HepG2 (cell line): ENCODE results near the gene SLC13A3. TPM values are rescaled to one million over a fixed set of nuclear protein-coding genes. Genes with fewer than 3 reads are reported as not detected.

Experiments used
- ATAC-seq: fragments of 200-7000 bp; cut with Tn5 transposase; 3 replicates; pipeline ENCODE4 v1.9.1; 2020; ENCODE audit warnings: mild to moderate bottlenecking, moderate library complexity
- BruUV-seq: library from RNA; stranded (reverse); fragments of 400-500 nt; replicated peaks from 2 replicates; lab custom pipeline; 2021; lab: Mats Ljungman, UMichigan
- CTCF ChIA-PET: fragments of 300-600 bp; formaldehyde crosslinking; extraction: SDS; loops from one replicate; lab custom pipeline; 2021; ENCODE audit warnings: low total read pairs, inconsistent platforms, low intra/inter-chr PET ratio; lab: Yijun Ruan, JAX
- POLR2A ChIA-PET: fragments of 350-600 bp; sonication (Branson Sonifier 250); formaldehyde crosslinking; loops from one replicate; lab custom pipeline; 2020; ENCODE audit warnings: antibody characterized with exemption, inconsistent platforms; lab: Yijun Ruan, JAX
- DNase-seq: peaks from one replicate; pipeline ENCODE4 v3.0.0-alpha.2; 2015; ENCODE audit warnings: low spot score
- FAIRE-seq: peaks from 3 replicates; lab custom pipeline; 2011; peaks lifted over from hg19 to GRCh38; lab: Jason Lieb, UNC
- H2AFZ ChIP-seq: one replicate; pipeline ENCODE4 v1.6.1; 2011; ENCODE audit warnings: low read length, inconsistent platforms
- H3K27ac ChIP-seq: fragments of 300-600 bp; 3 replicates; pipeline ENCODE4 v1.8.0; 2011; ENCODE audit warnings: mixed run types, mild to moderate bottlenecking, mixed read lengths, low read length, inconsistent platforms; ENCODE audit not compliant: insufficient read depth; ENCODE audit errors: extremely low read length
- H3K27me3 ChIP-seq, 2 experiments: fragments of 200-600 bp in 1 of 2; 2 replicates in 1 of 2; 3 replicates in 1 of 2; pipeline versions ENCODE4 v1.6.0 to v1.8.0; 2011; ENCODE audit warnings: low read length in 2 of 2, mild to moderate bottlenecking in 2 of 2, moderate library complexity in 2 of 2, inconsistent platforms in 1 of 2; ENCODE audit not compliant: insufficient read depth in 2 of 2, control insufficient read depth in 1 of 2
- H3K36me3 ChIP-seq, 2 experiments: fragments of 200-600 bp in 1 of 2; replicated peaks in 1 of 2; 2 replicates in 1 of 2; 3 replicates in 1 of 2; pipeline versions ENCODE4 v1.5.1 to v1.8.0; 2011; ENCODE audit warnings: low read length in 2 of 2, inconsistent platforms in 1 of 2; ENCODE audit not compliant: insufficient read depth in 2 of 2, control insufficient read depth in 1 of 2
- H3K4me1 ChIP-seq: 2 replicates; pipeline ENCODE4 v1.5.1; 2012; ENCODE audit warnings: low read length, inconsistent platforms; ENCODE audit not compliant: insufficient read depth
- H3K4me2 ChIP-seq: 2 replicates; pipeline ENCODE4 v1.6.0; 2011; ENCODE audit warnings: low read depth, low read length, inconsistent platforms
- H3K4me3 ChIP-seq, 3 experiments: fragments of 200-600 bp in 1 of 3; sonication (generic), shearing (Covaris generic) in 1 of 3; replicated peaks in 1 of 3; 2 replicates each; pipeline ENCODE4 v1.5.1; 2011 to 2016; ENCODE audit warnings: low read length in 3 of 3, inconsistent platforms in 2 of 3, low read depth in 2 of 3, mild to moderate bottlenecking in 2 of 3, control low read depth in 1 of 3, mixed read lengths in 1 of 3; ENCODE audit not compliant: insufficient read depth in 1 of 3
- H3K79me2 ChIP-seq: one replicate; pipeline ENCODE4 v1.6.1; 2011; ENCODE audit warnings: low read length, inconsistent platforms; ENCODE audit not compliant: insufficient read depth
- H3K9ac ChIP-seq: 2 replicates; pipeline ENCODE4 v1.6.0; 2011; ENCODE audit warnings: mild to moderate bottlenecking, low read depth, low read length, inconsistent platforms; ENCODE audit not compliant: insufficient read depth
- H3K9me3 ChIP-seq: 2 replicates; pipeline ENCODE4 v1.5.1; 2012; ENCODE audit warnings: mild to moderate bottlenecking, low read length
- H4K20me1 ChIP-seq: 2 replicates; pipeline ENCODE4 v1.6.0; 2011; ENCODE audit warnings: inconsistent platforms, mild to moderate bottlenecking, low read length, moderate library complexity; ENCODE audit not compliant: insufficient read depth
- CTCF ChIP-seq: sonication (generic); formaldehyde crosslinking; IDR thresholded peaks from 2 replicates; pipeline ENCODE4 v1.5.0; 2020; ENCODE audit warnings: mild to moderate bottlenecking, missing genetic modification reagents, moderate library complexity
- MED1 ChIP-seq: sonication (generic); formaldehyde crosslinking; IDR thresholded peaks from 2 replicates; pipeline ENCODE4 v1.4.0; 2020; ENCODE audit warnings: missing genetic modification reagents
- MIXL1 ChIP-seq: IDR thresholded peaks from 2 replicates; pipeline ENCODE4 v1.6.1; 2016
- NFAT5 ChIP-seq: sonication (generic); formaldehyde crosslinking; IDR thresholded peaks from 2 replicates; pipeline ENCODE4 v1.4.0; 2020; ENCODE audit warnings: missing genetic modification reagents
- PPARG ChIP-seq: conservative IDR thresholded peaks from 2 replicates; pipeline ENCODE4 v1.6.1; 2016; ENCODE audit warnings: missing biosample characterization, missing genetic modification reagents
- STAG1 ChIP-seq: sonication (generic); formaldehyde crosslinking; IDR thresholded peaks from 2 replicates; pipeline ENCODE4 v1.4.0; 2020; ENCODE audit warnings: missing genetic modification reagents
- YY1 ChIP-seq: IDR thresholded peaks from 2 replicates; pipeline ENCODE4 v1.6.1; 2011; ENCODE audit warnings: low read length, low read depth, moderate library complexity, mild to moderate bottlenecking; ENCODE audit not compliant: insufficient read depth, insufficient replicate concordance
- ZBTB2 ChIP-seq: sonication (generic); formaldehyde crosslinking; IDR thresholded peaks from 2 replicates; pipeline ENCODE4 v1.8.0; 2022; ENCODE audit warnings: low read depth, missing genetic modification reagents
- ZFP82 ChIP-seq: sonication (generic); formaldehyde crosslinking; IDR thresholded peaks from 2 replicates; pipeline ENCODE4 v1.5.1; 2020; ENCODE audit warnings: mild to moderate bottlenecking, missing genetic modification reagents, borderline replicate concordance
- ZNF639 ChIP-seq: conservative IDR thresholded peaks from 2 replicates; pipeline ENCODE4 v1.6.1; 2018; ENCODE audit warnings: missing genetic modification reagents
- WGBS: methylation state at CpG from one replicate; pipeline ENCODE4 v1.1.6; 2017; ENCODE audit warnings: low lambda C conversion rate; 5-methylcytosine and 5-hydroxymethylcytosine counted together
- in situ Hi-C: cut with HindIII; loops from 2 replicates; pipeline ENCODE4 v1.10.0; 2017; ENCODE audit warnings: low pct_unique_long_range_greater_than_20kb; ENCODE audit not compliant: extremely low pct_ligation_motif_present
- intact Hi-C: fragments of 100-400 bp; cut with micrococcal nuclease; formaldehyde crosslinking; loops from one replicate; pipeline ENCODE4 v1.10.0; 2022; ENCODE audit not compliant: unreplicated experiment
- polyA plus RNA-seq, 8 experiments: library from polyadenylated mRNA; depleted of rRNA in 3 of 8; stranded (reverse) in 7 of 8; unstranded in 1 of 8; fragments of >200 nt; fragmentation: Illumina TruSeq in 4 of 8; extraction: Trizol in 4 of 8; gene quantifications; 2 replicates each; pipeline versions ENCODE4 v1.2.1 to v1.2.3, GENCODE V29; 2011 to 2016; ENCODE audit warnings: low read depth in 4 of 8, missing spikeins in 1 of 8, mixed read lengths in 1 of 8; ENCODE audit not compliant: insufficient read depth in 1 of 8
- total RNA-seq, 5 experiments: library from RNA; depleted of rRNA; stranded (reverse); fragments of >200 nt; fragmentation: Illumina TruSeq; extraction: Trizol; gene quantifications; 2 replicates each; pipeline ENCODE4 v1.2.3, GENCODE V29; 2016; ENCODE audit warnings: low read depth in 1 of 5

SLC13A3 gene
- total and polyA plus RNA-seq, 2 of the 13 experiments (the other 11 are each of a cell fraction or from before 2014, with no cell fraction given) = 66.5 to 76.0 TPM

- in situ Hi-C loops (no loop called here), intact Hi-C loops (no loop called here)
- Histone ChIP-seq H2AFZ (no peak overlapping the region), H3K4me3 (no peak overlapping the region), H3K4me1 (no peaks in the 10 kb centered on the region), H3K79me2 (no peaks in the 10 kb centered on the region), H3K9ac (no peak overlapping the region), H3K4me2 (no peak overlapping the region), H3K9me3 (no peaks in the 10 kb centered on the region), H3K27me3 (no peaks in the 10 kb centered on the region), H4K20me1 (no peaks in the 10 kb centered on the region), H3K27ac (no peak overlapping the region), H3K36me3 (peaks cover 21 to 27% of the 10 kb centered on the region in 2 experiments; a peak in 4 of 5 replicates)
- 97% methylated on average over 4 of the region's 4 CpGs for WGBS
- POLR2A ChIA-PET = no interaction called here
- CTCF ChIA-PET = interaction anchor here (1.2 to 1.8 kb wide), 3 partner anchors 30 to 107 kb away, joined by 3 to 7 read pairs (median 5); no protein-coding TSS in a partner anchor
- FAIRE-seq (peak; percentile 60), DNase-seq (peak; percentile 36), ATAC-seq (peak; percentile 91)
- TSS peak; percentile 19 for BruUV-seq
- TF ChIP-seq ZBTB2 (CRISPR knock-in tag) (peak; percentile 24; the same call in 1 of the 2 replicates), MIXL1 (CRISPR knock-in tag) (no peak), YY1 (peak; percentile 40), MED1 (0 out of 2 replicates have a peak, but pooled peaks have one; percentile 23), ZFP82 (no peak), ZNF639 (CRISPR knock-in tag) (no peak), CTCF (CRISPR knock-in tag) (peak; percentile 47), NFAT5 (CRISPR knock-in tag) (peak; percentile 63; the same call in 1 of the 2 replicates), STAG1 (CRISPR knock-in tag) (peak; percentile 40), PPARG (0 out of 2 replicates have a peak, but pooled peaks have one; percentile 25)
Observed at GRCh38 chr20:46592580-46593362, 58.5 kb downstream of the SLC13A3 start.
